Peyer's patch (tissue), 4 donors: ENCODE measurements around the gene ARRDC5. TPM values are rescaled to one million over a fixed set of nuclear protein-coding genes. Genes with fewer than 3 reads are reported as not detected.
A peak's percentile ranks its signal among the peaks of the same experiment; 100 is the strongest.

ENCODE experiments used
- DNase-seq, 3 donors: peaks; one replicate each; pipeline ENCODE4 v3.0.0-alpha.2; 2017 to 2019
- H3K27ac ChIP-seq, 4 donors: fragments of 200-600 bp; sonication (generic); one replicate each; pipeline ENCODE4 v1.5.1; 2016 to 2019
- H3K27me3 ChIP-seq, 2 donors: fragments of 200-600 bp; sonication (generic); one replicate each; pipeline ENCODE4 v1.5.1; 2019
- H3K36me3 ChIP-seq, 3 donors: fragments of 200-600 bp; sonication (generic); one replicate each; pipeline ENCODE4 v1.5.1; 2016 to 2019
- H3K4me1 ChIP-seq, 4 donors: fragments of 200-600 bp; sonication (generic); one replicate each; pipeline ENCODE4 v1.5.1; 2016 to 2019
- H3K4me3 ChIP-seq, 4 donors: fragments of 200-600 bp; sonication (generic); 1 replicate in 3 of 4; 2 replicates in 1 of 4; pipeline ENCODE4 v1.5.1; 2016 to 2019; ENCODE audit warnings: mild to moderate bottlenecking in 1 of 4
- H3K9me3 ChIP-seq, 4 donors: fragments of 200-600 bp; sonication (generic); one replicate each; pipeline ENCODE4 v1.5.1; 2016 to 2019; ENCODE audit warnings: mild to moderate bottlenecking in 1 of 4
- POLR2A ChIP-seq, 2 donors: fragments of 450-650 bp; IDR thresholded peaks; one replicate each; pipeline ENCODE4 v1.5.1; 2017; ENCODE audit warnings: antibody characterized with exemption in 2 of 2, mild to moderate bottlenecking in 2 of 2, moderate library complexity in 2 of 2
- total RNA-seq, 4 donors: library from RNA; depleted of rRNA; stranded (reverse); fragments of >200 nt; gene quantifications; one replicate each; pipeline ENCODE4 v1.1.0, GENCODE V29; 2016
- TF ChIP-seq, protein P1 (sequence below), 6 experiments: fragments of 450-650 bp in 4 of 6; fragments of 200-600 bp in 2 of 6; sonication (generic) in 1 of 6; IDR thresholded peaks; one replicate each; pipeline ENCODE4 v1.5.1; 2017 to 2019; ENCODE audit warnings: antibody characterized with exemption in 6 of 6, mild to moderate bottlenecking in 3 of 6, moderate library complexity in 1 of 6

Gene ARRDC5
- total RNA-seq, 4 donors from 2014 or later, result 0.76 to 8.3 (median 3.1) TPM; not detected in 1

- no peak overlapping the region for H3K4me3 ChIP-seq
- no peaks in the 10 kb centered on the region for H3K27me3 ChIP-seq
- DNase-seq, result peak in 2 of 3 donors; percentile 55 to 81
- H3K27ac ChIP-seq, result peak overlapping the region in 2 of 4 donors; percentile 22
- no peaks in the 10 kb centered on the region for H3K9me3 ChIP-seq
- H3K4me1 ChIP-seq, result peaks cover 0 to 26% (median 0%) of the 10 kb centered on the region in 4 donors
- H3K36me3 ChIP-seq, result no peaks in the 10 kb centered on the region
- no peak for TF ChIP-seq POLR2A (IDR thresholded peaks at IDR 0.05)
- TF ChIP-seq, protein P1, sequence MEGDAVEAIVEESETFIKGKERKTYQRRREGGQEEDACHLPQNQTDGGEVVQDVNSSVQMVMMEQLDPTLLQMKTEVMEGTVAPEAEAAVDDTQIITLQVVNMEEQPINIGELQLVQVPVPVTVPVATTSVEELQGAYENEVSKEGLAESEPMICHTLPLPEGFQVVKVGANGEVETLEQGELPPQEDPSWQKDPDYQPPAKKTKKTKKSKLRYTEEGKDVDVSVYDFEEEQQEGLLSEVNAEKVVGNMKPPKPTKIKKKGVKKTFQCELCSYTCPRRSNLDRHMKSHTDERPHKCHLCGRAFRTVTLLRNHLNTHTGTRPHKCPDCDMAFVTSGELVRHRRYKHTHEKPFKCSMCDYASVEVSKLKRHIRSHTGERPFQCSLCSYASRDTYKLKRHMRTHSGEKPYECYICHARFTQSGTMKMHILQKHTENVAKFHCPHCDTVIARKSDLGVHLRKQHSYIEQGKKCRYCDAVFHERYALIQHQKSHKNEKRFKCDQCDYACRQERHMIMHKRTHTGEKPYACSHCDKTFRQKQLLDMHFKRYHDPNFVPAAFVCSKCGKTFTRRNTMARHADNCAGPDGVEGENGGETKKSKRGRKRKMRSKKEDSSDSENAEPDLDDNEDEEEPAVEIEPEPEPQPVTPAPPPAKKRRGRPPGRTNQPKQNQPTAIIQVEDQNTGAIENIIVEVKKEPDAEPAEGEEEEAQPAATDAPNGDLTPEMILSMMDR (IDR thresholded peaks at IDR 0.05), result no peak
Observed at GRCh38 chr19:4870025-4870700, 32.5 kb downstream of the ARRDC5 start.

- Histone ChIP-seq H3K36me3 (no peaks in the 10 kb centered on the region), H3K27me3 (no peaks in the 10 kb centered on the region), H3K4me3 (peak overlapping the region in 2 of 4 donors; percentile 59 to 76), H3K27ac (peak overlapping the region in 3 of 4 donors; percentile 77 to 93 (median 87)), H3K4me1 (peaks cover 0 to 26% (median 0%) of the 10 kb centered on the region in 4 donors), H3K9me3 (no peaks in the 10 kb centered on the region)
- TF ChIP-seq POLR2A (IDR thresholded peaks at IDR 0.05), result no peak
- TF ChIP-seq, protein P1 (IDR thresholded peaks at IDR 0.05), result no peak
- no peak for DNase-seq
Observed at GRCh38 chr19:4868286-4868834, 34.3 kb downstream of the ARRDC5 start.

- DNase-seq, result peak; percentile 97 to 99 (median 98)
- Histone ChIP-seq H3K36me3 (no peaks in the 10 kb centered on the region), H3K27me3 (no peaks in the 10 kb centered on the region), H3K4me1 (peaks cover 0 to 26% (median 0%) of the 10 kb centered on the region in 4 donors), H3K9me3 (no peaks in the 10 kb centered on the region), H3K27ac (peak within 1 kb of the TSS; percentile 77 to 93 (median 83)), H3K4me3 (peak within 1 kb of the TSS; percentile 59 to 91 (median 70))
- peak; percentile 53 to 77 for TF ChIP-seq POLR2A (IDR thresholded peaks at IDR 0.05)
- TF ChIP-seq, protein P1 (IDR thresholded peaks at IDR 0.05), result no peak
Observed at GRCh38 chr19:4867534-4868285, 35.0 kb downstream of the ARRDC5 start, which contains the start of gene PLIN3. Gene PLIN3 (minus strand): TSS chr19:4867667. CDS start chr19:4861394, 6,273 bp downstream.

DNA sequence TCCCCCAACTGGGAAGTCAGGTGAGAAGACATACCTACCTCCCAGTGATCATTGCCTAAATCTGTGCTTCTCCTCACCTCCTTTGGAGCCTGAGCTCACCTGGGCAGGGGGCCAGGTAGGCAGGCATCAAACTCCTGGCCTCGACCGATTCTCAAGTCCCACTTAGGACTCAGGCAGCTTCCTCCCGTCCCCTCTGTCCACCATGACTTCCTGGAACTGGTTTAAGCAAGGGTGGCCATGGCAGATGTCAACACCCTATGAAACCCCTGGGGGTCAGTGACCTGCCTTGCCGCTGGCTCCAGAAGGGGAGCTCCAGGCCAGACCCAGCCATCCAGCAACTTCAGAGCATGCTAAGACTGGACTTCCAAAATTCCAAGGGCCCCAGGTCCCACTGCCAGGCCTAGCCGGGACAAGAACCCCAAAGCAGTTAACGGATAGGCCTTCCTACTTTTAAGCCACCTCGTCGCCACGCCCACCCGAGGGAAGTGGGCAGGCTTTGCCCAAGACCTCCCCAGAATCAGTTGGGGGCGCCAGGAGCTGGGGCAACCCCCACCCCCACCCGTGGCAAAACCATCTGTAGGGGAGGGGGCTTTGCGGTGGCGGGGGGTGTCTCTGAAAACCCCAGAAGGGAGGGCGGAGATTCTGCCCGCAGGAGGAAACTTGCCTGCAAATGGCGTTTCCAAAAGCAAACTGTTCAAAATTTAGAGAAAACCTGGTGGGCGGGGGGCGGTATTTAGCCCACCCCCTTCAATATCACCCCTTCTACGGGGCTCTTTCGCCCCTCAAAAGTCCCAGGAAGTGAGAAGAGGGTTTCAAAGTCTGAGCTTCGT lies 35.9 kb downstream of the ARRDC5 start:
- peak; percentile 75 to 82 (median 78) for DNase-seq
- peak overlapping the region; percentile 59 to 91 (median 70) for H3K4me3 ChIP-seq
- H3K27me3 ChIP-seq, result no peaks in the 10 kb centered on the region
- TF ChIP-seq POLR2A (IDR thresholded peaks at IDR 0.05), result no peak
- TF ChIP-seq, protein P1 (IDR thresholded peaks at IDR 0.05), result no peak
- no peaks in the 10 kb centered on the region for H3K36me3 ChIP-seq
- H3K27ac ChIP-seq, result peak overlapping the region; percentile 77 to 93 (median 83)
- peaks cover 0 to 29% (median 0%) of the 10 kb centered on the region in 4 donors for H3K4me1 ChIP-seq
- no peaks in the 10 kb centered on the region for H3K9me3 ChIP-seq

DNA sequence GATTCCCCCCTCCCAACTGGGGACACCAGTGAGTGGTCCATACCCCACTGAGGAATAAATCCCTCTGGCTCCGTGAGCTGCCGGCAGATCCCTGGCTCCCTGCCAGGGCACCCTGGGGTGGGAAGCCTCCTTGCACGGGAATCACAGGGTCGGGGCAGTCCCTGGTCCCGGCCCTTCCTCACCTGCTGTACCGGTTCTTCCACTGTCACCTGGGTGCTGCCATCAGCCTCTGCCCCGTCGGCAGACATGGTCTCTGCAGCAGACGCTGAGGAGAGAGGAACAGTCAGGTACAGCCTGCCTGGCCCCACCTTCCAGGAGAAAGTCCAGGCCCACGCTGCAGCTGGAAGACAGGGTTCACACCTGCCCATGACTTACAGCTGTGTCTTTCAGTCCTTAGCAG lies 41.5 kb downstream of the ARRDC5 start:
- Histone ChIP-seq H3K27ac (peak overlapping the region in 3 of 4 donors; percentile 51 to 95 (median 79)), H3K9me3 (no peaks in the 10 kb centered on the region), H3K4me3 (peak overlapping the region in 2 of 4 donors; percentile 41 to 52), H3K4me1 (peaks cover 0 to 20% (median 0%) of the 10 kb centered on the region in 4 donors), H3K36me3 (peaks cover 0 to 42% (median 0%) of the 10 kb centered on the region in 3 donors), H3K27me3 (no peaks in the 10 kb centered on the region)
- TF ChIP-seq POLR2A (IDR thresholded peaks at IDR 0.05), result peak; percentile 57 to 72
- TF ChIP-seq, protein P1 (IDR thresholded peaks at IDR 0.05), result peak in 1 of 6 experiments; percentile 21
- peak in 2 of 3 donors; percentile 91 for DNase-seq
